Activated CD8-positive, alpha-beta memory T cell treated with anti-CD3 and anti-CD28 coated beads, Interleukin-2, amount 50 U/mL, for 48 hours (primary cell): Measurements from ENCODE around the gene CT55.
"Not testable (repeated sequence)": the region's sequence is repeated elsewhere in the genome, so short reads cannot be mapped to it uniquely, and the experiment has no call there.

Experiments used
- DNase-seq: peaks from one replicate; pipeline ENCODE4 v3.0.0-alpha.2; 2020

The CT55 gene

GRCh38 chrX:135170877-135171519 lies at the start of gene CT55:
Gene CT55 (minus strand): TSS chrX:135171398. CDS start chrX:135171171, 227 bp downstream.
- no peak for DNase-seq

- DNase-seq = no peak
Measured at GRCh38 chrX:135213200-135213844, 42.1 kb upstream of the CT55 start.

GRCh38 chrX:135206427-135206826 lies 35.2 kb upstream of the CT55 start:
- not testable (repeated sequence) for DNase-seq

- no peak for DNase-seq
Measured at GRCh38 chrX:135200297-135200696, 29.1 kb upstream of the CT55 start.

- no peak for DNase-seq
Measured at GRCh38 chrX:135194684-135195083, 23.5 kb upstream of the CT55 start.

GRCh38 chrX:135193740-135194139 lies 22.5 kb upstream of the CT55 start:
- no peak for DNase-seq

GRCh38 chrX:135191838-135192237 lies 20.6 kb upstream of the CT55 start:
- no peak for DNase-seq

GRCh38 chrX:135185795-135186443 lies 14.7 kb upstream of the CT55 start:
- DNase-seq = peak; percentile 49

GRCh38 chrX:135178636-135179035 lies 7.4 kb upstream of the CT55 start:
- no peak for DNase-seq

- DNase-seq = no peak
Measured at GRCh38 chrX:135170468-135170867, 730 bp downstream of the CT55 start.

GRCh38 chrX:135169534-135169933 lies 1.7 kb downstream of the CT55 start:
- not testable (repeated sequence) for DNase-seq

- no peak for DNase-seq
Measured at GRCh38 chrX:135168486-135168885, 2.7 kb downstream of the CT55 start.

GRCh38 chrX:135154688-135155087 lies 16.5 kb downstream of the CT55 start:
- not testable (repeated sequence) for DNase-seq

GRCh38 chrX:135126145-135126544 lies 45.1 kb downstream of the CT55 start:
- DNase-seq = not testable (repeated sequence)

GRCh38 chrX:135120056-135120576 lies 51.1 kb downstream of the CT55 start, which contains the start of gene ETDB:
Gene ETDB (minus strand): TSS chrX:135120526. CDS start chrX:135119261, 1,265 bp downstream.
- DNase-seq = not testable (repeated sequence)

- not testable (repeated sequence) for DNase-seq
Measured at GRCh38 chrX:135116064-135116463, 55.1 kb downstream of the CT55 start.

- DNase-seq = no peak
Measured at GRCh38 chrX:135114392-135114791, 56.8 kb downstream of the CT55 start.

GRCh38 chrX:135112743-135113142 lies 58.5 kb downstream of the CT55 start:
- no peak for DNase-seq

- peak; percentile 44 for DNase-seq
Measured at GRCh38 chrX:135112096-135112729, 59.0 kb downstream of the CT55 start.

GRCh38 chrX:135109554-135109953 lies 61.6 kb downstream of the CT55 start:
- no peak for DNase-seq
